HG02610 (cell line): ENCODE results near the gene ZW10.
"Not testable (repeated sequence)": the region's sequence is repeated elsewhere in the genome, so short reads cannot be mapped to it uniquely, and the experiment has no call there.

Experiments used
- ATAC-seq: cut with Tn5 transposase; IDR thresholded peaks from one replicate; pipeline ENCODE4 v1.9.1; 2021; ENCODE audit warnings: mild to moderate bottlenecking, moderate library complexity; ENCODE audit not compliant: unreplicated experiment

Gene ZW10

GRCh38 chr11:113703551-113703950 is 69.9 kb downstream of the ZW10 start:
- not testable (repeated sequence) for ATAC-seq

- ATAC-seq, result no peak
Measured at GRCh38 chr11:113701491-113701890, 72.0 kb downstream of the ZW10 start.

- no peak for ATAC-seq
Measured at GRCh38 chr11:113698515-113698914, 75.0 kb downstream of the ZW10 start.

GRCh38 chr11:113697756-113698407 is 75.6 kb downstream of the ZW10 start:
- ATAC-seq, result no peak

- ATAC-seq, result no peak
Measured at GRCh38 chr11:113697111-113697510, 76.4 kb downstream of the ZW10 start.

- no peak for ATAC-seq
Measured at GRCh38 chr11:113695207-113695606, 78.3 kb downstream of the ZW10 start.

GRCh38 chr11:113694390-113694789 is 79.1 kb downstream of the ZW10 start:
- ATAC-seq, result no peak

- no peak for ATAC-seq
Measured at GRCh38 chr11:113693030-113693429, 80.5 kb downstream of the ZW10 start.

GRCh38 chr11:113690619-113691569 is 82.6 kb downstream of the ZW10 start:
- no peak for ATAC-seq

- ATAC-seq, result no peak
Measured at GRCh38 chr11:113689768-113690618, 83.5 kb downstream of the ZW10 start.

GRCh38 chr11:113685654-113686359 is 87.7 kb downstream of the ZW10 start:
- no peak for ATAC-seq

GRCh38 chr11:113684496-113684895 is 89.0 kb downstream of the ZW10 start:
- ATAC-seq, result no peak

GRCh38 chr11:113683481-113684046 is 89.9 kb downstream of the ZW10 start:
- ATAC-seq, result no peak
